Measurements from ENCODE around the gene GPR12. TPM values are rescaled to one million over a fixed set of nuclear protein-coding genes. Genes with fewer than 3 reads are reported as not detected.
A peak's percentile ranks its signal among the peaks of the same experiment; 100 is the strongest.
"Not testable (repeated sequence)": the region's sequence is repeated elsewhere in the genome, so short reads cannot be mapped to it uniquely, and the experiment has no call there.

Gene GPR12
- total RNA-seq, 1 experiment from 2014 or later: not detected

GRCh38 chr13:26749285-26749684 is 11.3 kb downstream of the GPR12 start:
- no peak for DNase-seq (ENCODE audit: low read depth)

DNA sequence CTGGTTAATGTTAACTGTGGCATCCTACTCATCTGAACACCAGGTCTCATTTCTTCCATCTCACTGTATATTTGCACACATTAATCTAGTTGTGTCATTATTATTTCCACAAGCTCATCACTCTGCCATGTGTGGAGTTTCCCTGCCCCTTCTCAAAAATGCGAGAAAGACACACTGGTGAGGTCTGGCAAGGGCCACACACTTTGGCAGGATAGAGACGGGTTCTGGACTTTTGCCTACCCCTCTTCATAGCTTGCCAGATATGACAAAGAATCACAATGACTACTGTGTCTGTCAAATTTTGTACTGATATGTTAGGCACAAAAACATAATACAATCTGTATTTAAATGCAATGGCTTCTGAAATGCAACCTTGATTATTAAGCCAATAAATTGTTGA is 12.9 kb downstream of the GPR12 start:
- no peak for DNase-seq (ENCODE audit: low read depth)

GRCh38 chr13:26743971-26744370 is 16.6 kb downstream of the GPR12 start:
- DNase-seq (ENCODE audit: low read depth): no peak

GRCh38 chr13:26742691-26743358 is 17.8 kb downstream of the GPR12 start:
- no peak for DNase-seq (ENCODE audit: low read depth)

DNA sequence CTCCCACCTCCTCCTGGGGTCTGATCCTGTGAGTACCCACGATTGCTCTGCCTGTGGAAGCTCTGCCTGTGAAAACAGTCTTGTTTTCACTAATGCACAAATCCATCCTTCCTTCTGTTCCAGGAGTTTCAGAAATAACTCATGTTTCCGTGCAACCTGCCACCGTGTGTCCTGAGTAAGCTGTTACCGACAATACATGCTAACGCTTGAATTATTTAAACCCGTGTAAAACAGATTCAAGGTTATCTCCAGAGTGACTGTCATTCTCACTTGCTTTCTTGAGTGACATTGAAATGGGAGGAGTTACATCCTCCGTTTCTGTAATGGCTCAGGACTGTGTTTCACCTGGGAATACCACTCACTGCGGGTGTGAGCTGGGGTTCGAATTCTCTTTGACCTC is 24.9 kb downstream of the GPR12 start:
- DNase-seq (ENCODE audit: low read depth): no peak

GRCh38 chr13:26727633-26728032 is 33.0 kb downstream of the GPR12 start:
- DNase-seq (ENCODE audit: low read depth): no peak

DNA sequence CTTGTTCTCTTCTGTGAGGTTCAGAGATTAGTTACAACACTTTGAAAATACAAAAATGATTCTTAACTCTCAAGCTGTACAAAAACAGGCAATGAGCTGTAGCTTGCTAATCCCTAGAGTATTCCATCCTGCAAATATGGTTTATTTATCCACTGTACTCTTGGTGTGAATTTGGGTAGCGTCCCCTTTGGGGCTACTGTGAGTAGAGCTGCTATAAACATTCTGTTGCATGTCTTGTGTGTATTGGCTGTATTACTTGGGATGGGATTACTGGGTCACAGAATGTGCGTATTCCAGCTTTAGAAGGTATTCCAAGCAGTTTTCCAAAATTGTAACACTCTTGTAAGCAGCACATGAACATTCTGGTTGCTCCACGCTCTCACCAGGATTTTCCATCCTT is 33.5 kb downstream of the GPR12 start:
- no peak for DNase-seq (ENCODE audit: low read depth)

GRCh38 chr13:26726684-26727083 is 33.9 kb downstream of the GPR12 start:
- no peak for DNase-seq (ENCODE audit: low read depth)

- DNase-seq (ENCODE audit: low read depth): not testable (repeated sequence)
Measured at GRCh38 chr13:26723620-26724019, 37.0 kb downstream of the GPR12 start.

DNA sequence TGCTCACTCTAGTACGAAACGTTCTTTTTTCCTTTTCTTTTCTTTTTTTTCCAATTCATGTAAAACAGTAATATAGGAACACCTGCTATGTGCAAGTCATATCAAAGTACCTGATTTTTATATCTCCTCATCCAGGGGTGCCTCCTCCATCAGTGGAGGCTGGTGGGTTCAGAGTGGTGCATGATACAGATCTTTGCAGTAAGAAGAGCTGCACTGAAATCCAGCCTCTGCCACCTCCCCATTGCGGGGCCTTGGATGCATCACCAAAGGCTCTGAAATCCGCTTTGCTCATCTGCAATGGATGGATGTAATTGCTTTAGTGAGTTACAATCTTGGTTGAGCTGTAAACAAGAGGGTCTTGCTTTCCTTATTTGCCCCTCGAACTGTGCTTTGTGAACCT is 38.3 kb downstream of the GPR12 start:
- no peak for DNase-seq (ENCODE audit: low read depth)

GRCh38 chr13:26721251-26722121 is 39.1 kb downstream of the GPR12 start:
- DNase-seq (ENCODE audit: low read depth): peak; percentile 83

GRCh38 chr13:26719356-26719945 is 41.1 kb downstream of the GPR12 start:
- DNase-seq (ENCODE audit: low read depth): peak; percentile 39

- DNase-seq (ENCODE audit: low read depth): no peak
Measured at GRCh38 chr13:26718872-26719271, 41.7 kb downstream of the GPR12 start.

DNA sequence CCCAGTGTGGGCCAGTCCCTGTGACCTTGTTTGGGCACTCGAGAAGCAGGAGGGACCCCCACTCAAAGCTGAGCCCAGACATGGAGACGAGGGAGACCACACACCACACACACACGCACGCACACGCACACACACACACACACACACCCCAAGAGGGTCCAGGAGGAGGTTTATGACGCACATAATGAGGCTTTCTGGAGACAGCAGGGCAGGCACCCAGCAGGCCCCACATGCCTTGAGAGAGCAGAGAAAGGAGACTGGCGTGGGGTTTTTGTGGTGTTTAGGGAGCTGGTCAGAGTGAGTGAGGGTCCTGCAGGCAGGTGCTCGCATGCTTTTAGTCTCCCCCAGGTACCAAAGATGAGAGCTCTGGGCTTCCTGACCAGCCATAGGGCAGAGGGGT is 42.4 kb downstream of the GPR12 start:
- no peak for DNase-seq (ENCODE audit: low read depth)

DNA sequence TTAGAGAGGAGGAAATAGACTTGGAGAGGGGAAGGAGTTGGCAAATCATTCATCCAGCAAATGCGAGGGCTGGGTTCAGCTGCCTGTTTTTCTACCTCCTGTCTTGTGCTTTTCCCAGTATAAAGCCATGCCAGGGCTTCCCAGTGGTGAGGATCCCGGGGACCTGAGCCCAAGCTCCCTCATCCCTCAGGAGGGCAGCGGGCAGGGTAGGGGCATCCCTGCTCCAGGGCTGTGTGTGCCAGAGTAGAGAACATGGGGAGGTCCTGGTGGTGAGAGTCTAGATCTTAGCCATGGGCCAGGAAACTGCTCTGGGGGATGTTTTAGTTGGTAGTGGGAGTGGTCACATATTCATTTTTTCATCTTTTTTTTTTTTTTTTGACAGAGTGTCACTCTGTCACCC is 43.6 kb downstream of the GPR12 start:
- no peak for DNase-seq (ENCODE audit: low read depth)

DNA sequence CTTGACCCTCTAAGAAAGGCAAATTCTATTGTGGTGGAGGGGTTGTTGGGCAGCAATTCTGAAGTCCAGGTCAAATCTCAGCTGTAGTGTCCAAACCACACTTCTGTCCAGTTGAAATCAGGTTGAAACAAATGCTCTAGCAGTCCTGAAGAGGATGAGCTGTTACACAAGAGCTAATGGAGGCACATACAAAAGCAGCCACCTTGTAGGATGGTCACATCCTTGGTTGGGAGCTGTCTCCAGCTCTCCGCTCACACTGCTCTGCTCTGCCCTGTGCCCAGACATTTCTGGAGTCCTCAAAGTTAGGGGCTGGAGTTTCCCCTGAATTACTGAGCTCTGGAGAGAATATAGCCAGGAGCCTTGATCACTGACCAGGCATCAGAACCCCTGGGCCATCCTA is 47.2 kb downstream of the GPR12 start:
- DNase-seq (ENCODE audit: low read depth): no peak

DNA sequence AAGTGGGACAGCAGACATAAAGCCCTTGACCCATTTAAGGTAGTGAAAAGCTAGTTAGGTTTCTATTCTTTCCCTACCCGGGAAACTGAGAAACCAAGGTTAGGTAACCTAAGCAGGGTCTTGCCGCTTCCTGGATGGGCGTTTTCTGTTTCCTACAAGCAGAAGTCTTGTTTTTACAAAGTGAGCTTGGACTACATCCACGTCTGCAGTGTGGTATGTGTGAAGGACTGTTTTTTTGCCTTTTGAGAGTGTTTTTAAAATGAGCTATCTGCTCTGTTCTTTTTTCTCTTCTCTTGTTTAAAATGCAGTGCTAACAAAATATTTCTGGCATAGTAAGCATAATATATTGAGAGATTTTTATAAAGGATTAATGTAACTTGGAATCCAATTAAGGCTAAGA is 49.4 kb downstream of the GPR12 start:
- DNase-seq (ENCODE audit: low read depth): no peak

DNA sequence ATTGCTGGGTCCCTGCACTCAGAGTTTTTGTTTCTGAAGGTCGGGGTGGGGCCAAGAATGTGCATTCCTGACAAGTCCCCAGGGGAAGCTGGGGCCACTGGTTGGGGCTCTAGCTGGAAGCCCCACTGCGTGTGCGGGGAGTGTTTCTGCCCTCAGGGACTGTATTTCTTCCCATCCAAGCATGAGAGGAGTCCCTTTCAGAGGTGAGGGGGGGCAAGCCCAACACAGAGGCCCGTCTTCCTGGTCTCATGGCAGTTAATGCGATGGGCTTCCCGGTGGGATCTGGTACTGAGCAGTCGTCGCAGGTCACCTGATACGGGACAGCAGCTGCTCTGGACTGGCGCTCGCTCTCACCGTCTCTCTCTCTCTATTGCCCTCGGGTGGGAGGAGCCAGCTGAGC is 50.4 kb downstream of the GPR12 start:
- DNase-seq (ENCODE audit: low read depth): no peak

DNA sequence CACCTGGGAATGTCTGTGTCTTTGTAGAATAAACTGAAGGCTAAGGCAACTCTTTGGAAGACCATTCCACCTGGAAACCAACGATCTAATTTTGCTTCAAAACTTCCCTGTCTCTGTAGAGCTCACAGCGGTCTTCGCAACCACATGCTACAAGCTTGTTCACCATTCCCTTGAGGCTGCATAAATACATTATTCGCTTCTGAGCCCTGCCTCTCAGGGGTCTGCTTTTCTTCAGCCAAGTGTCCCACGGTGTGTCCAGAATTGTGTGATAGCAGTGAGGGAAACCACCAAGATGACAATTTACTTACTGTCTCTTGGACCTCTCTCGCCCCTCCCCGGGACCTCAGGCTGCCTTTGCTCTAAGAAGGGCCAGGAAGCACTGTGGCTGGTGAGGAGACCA is 51.1 kb downstream of the GPR12 start:
- no peak for DNase-seq (ENCODE audit: low read depth)

DNA sequence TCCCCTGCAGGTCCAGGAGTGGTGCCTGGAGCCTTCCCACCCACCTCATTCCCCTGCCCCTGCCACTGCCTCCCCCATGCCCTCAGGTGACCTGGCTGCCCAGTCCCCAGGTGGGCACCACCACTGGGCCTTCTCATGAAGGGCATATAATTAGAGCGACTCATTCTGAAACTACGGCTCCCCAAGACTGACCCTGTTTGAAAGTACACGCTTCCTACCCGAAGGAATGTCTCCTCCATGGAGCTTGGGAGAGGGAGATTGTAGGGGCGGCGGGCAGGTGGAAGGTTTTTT is 52.6 kb downstream of the GPR12 start:
- DNase-seq (ENCODE audit: low read depth): no peak

GRCh38 chr13:26707122-26708006 is 53.2 kb downstream of the GPR12 start:
- DNase-seq (ENCODE audit: low read depth): peak; percentile 41

DNA sequence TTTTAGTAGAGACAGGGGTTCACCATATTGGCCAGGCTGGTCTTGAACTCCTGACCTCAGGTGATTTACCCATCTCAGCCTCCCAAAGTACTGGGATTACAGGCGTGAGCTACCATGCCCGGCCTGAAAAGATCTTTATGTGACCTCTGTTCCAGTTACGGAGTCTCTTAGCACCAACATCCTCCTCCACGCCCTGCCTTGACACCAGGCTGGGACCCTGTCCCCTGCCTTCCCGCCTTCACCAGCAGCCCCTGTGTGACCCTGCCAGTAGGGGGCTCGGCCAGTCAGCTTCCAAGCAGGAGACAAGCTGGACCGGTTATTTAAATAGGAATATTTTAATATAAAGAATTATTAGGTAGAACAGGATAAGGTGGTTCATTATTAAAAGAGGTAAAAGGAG is 54.2 kb downstream of the GPR12 start:
- no peak for DNase-seq (ENCODE audit: low read depth)

Data from HT1080 (cell line).